HepG2 (cell line): ENCODE data around the gene OCLN. TPM values are rescaled to one million over a fixed set of nuclear protein-coding genes. Genes with fewer than 3 reads are reported as not detected.
A peak's percentile ranks its signal among the peaks of the same experiment; 100 is the strongest.

ENCODE experiments used
- BRF2 ChIP-seq: sonication (generic); formaldehyde crosslinking; IDR thresholded peaks from 2 replicates; pipeline ENCODE4 v1.8.1; 2022; ENCODE audit warnings: mild to moderate bottlenecking, missing genetic modification reagents
- CEBPZ ChIP-seq: IDR thresholded peaks from 2 replicates; pipeline ENCODE4 v1.6.1; 2012; ENCODE audit warnings: low read length, improper control_type of control experiment
- FOXJ3 ChIP-seq: sonication (generic); formaldehyde crosslinking; IDR thresholded peaks from 2 replicates; pipeline ENCODE4 v1.4.0; 2020; ENCODE audit warnings: missing genetic modification reagents, mild to moderate bottlenecking, borderline replicate concordance
- GATAD2A ChIP-seq: IDR thresholded peaks from 2 replicates; pipeline ENCODE4 v1.6.1; 2016
- MED13 ChIP-seq: sonication (generic); formaldehyde crosslinking; IDR thresholded peaks from 2 replicates; pipeline ENCODE4 v1.5.0; 2020; ENCODE audit warnings: missing genetic modification reagents
- NCOA1 ChIP-seq: sonication (generic); formaldehyde crosslinking; IDR thresholded peaks from 2 replicates; pipeline ENCODE4 v1.9.0; 2021; ENCODE audit warnings: missing genetic modification reagents
- REST ChIP-seq, 2 experiments: IDR thresholded peaks; 2 replicates each; pipeline ENCODE4 v1.6.1; 2011 to 2012; ENCODE audit warnings: low read length in 2 of 2, borderline replicate concordance in 1 of 2, low read depth in 1 of 2, mild to moderate bottlenecking in 1 of 2, moderate library complexity in 1 of 2
- SAP130 ChIP-seq: IDR thresholded peaks from 2 replicates; pipeline ENCODE4 v1.6.1; 2016; ENCODE audit warnings: low read depth
- SKIL ChIP-seq: sonication (generic); formaldehyde crosslinking; IDR thresholded peaks from 2 replicates; pipeline ENCODE4 v1.8.0; 2022; ENCODE audit warnings: missing genetic modification reagents, mild to moderate bottlenecking, moderate library complexity, borderline replicate concordance
- SMAD9 ChIP-seq: sonication (generic); formaldehyde crosslinking; IDR thresholded peaks from 2 replicates; pipeline ENCODE4 v1.5.1; 2020; ENCODE audit warnings: mild to moderate bottlenecking, missing genetic modification reagents
- SP1 ChIP-seq, 2 experiments: fragments of 450-650 bp in 1 of 2; sonication (generic) in 1 of 2; formaldehyde crosslinking in 1 of 2; IDR thresholded peaks; 2 replicates each; pipeline versions ENCODE4 v1.4.0 to v1.6.1; 2016 to 2020; ENCODE audit warnings: missing genetic modification reagents in 1 of 2
- SUZ12 ChIP-seq: fragments of 150-350 bp; IDR thresholded peaks from 2 replicates; pipeline ENCODE4 v1.6.1; 2014; ENCODE audit warnings: low read depth, low read length
- TEAD2 ChIP-seq: sonication (generic); formaldehyde crosslinking; IDR thresholded peaks from 2 replicates; pipeline ENCODE4 v1.9.0; 2021; ENCODE audit warnings: missing genetic modification reagents
- TOPORS ChIP-seq: sonication (generic); formaldehyde crosslinking; IDR thresholded peaks from 2 replicates; pipeline ENCODE4 v1.8.0; 2023; ENCODE audit warnings: mild to moderate bottlenecking, missing genetic modification reagents
- ZNF136 ChIP-seq: sonication (generic); formaldehyde crosslinking; IDR thresholded peaks from 2 replicates; pipeline ENCODE4 v1.8.1; 2022; ENCODE audit warnings: low read depth, mild to moderate bottlenecking, moderate library complexity, missing genetic modification reagents
- ZNF75D ChIP-seq: sonication (generic); formaldehyde crosslinking; IDR thresholded peaks from 2 replicates; pipeline ENCODE4 v1.8.1; 2023; ENCODE audit warnings: missing genetic modification reagents, mild to moderate bottlenecking, borderline replicate concordance
- ZNF770 ChIP-seq: sonication (generic); formaldehyde crosslinking; IDR thresholded peaks from 2 replicates; pipeline ENCODE4 v1.5.0; 2020; ENCODE audit warnings: mild to moderate bottlenecking, missing genetic modification reagents
- polyA plus RNA-seq, 8 experiments: library from polyadenylated mRNA; depleted of rRNA in 3 of 8; stranded (reverse) in 7 of 8; unstranded in 1 of 8; fragments of >200 nt; fragmentation: Illumina TruSeq in 4 of 8; extraction: Trizol in 4 of 8; gene quantifications; 2 replicates each; pipeline versions ENCODE4 v1.2.1 to v1.2.3, GENCODE V29; 2011 to 2016; ENCODE audit warnings: low read depth in 4 of 8, missing spikeins in 1 of 8, mixed read lengths in 1 of 8; ENCODE audit not compliant: insufficient read depth in 1 of 8
- total RNA-seq, 5 experiments: library from RNA; depleted of rRNA; stranded (reverse); fragments of >200 nt; fragmentation: Illumina TruSeq; extraction: Trizol; gene quantifications; 2 replicates each; pipeline ENCODE4 v1.2.3, GENCODE V29; 2016; ENCODE audit warnings: low read depth in 1 of 5

OCLN gene
- total and polyA plus RNA-seq, 2 of the 13 experiments (the other 11 are each of a cell fraction or from before 2014, with no cell fraction given), result 24.1 to 34.8 TPM

GRCh38 chr5:69492391-69492922 lies at the start of gene OCLN (continued):
- no peak; the same call in 1 of the 2 replicates for TF ChIP-seq SKIL
- TF ChIP-seq GATAD2A (CRISPR knock-in tag), result peak; percentile 51
- TF ChIP-seq SP1 (IDR thresholded peaks at IDR 0.05), result no peak
- TF ChIP-seq SP1 (CRISPR knock-in tag; IDR thresholded peaks at IDR 0.05), result peak; percentile 49; the same call in 1 of the 2 replicates
- no peak for TF ChIP-seq ZNF75D (CRISPR knock-in tag)
- TF ChIP-seq TEAD2, result no peak
- TF ChIP-seq BRF2 (CRISPR knock-in tag), result no peak
- TF ChIP-seq CEBPZ, result no peak
- no peak for TF ChIP-seq MED13 (CRISPR knock-in tag)
- no peak for TF ChIP-seq REST (IDR thresholded peaks at IDR 0.05; ENCODE audit: borderline replicate concordance in 1 of 2, low read depth in 1 of 2, low read length in 2 of 2)
- TF ChIP-seq SUZ12, result no peak
- peak; percentile 77 for TF ChIP-seq SAP130 (CRISPR knock-in tag)
- 0 out of 2 replicates have a peak, but pooled peaks have one; percentile 19 for TF ChIP-seq ZNF136 (CRISPR knock-in tag)
- no peak for TF ChIP-seq NCOA1 (CRISPR knock-in tag)
- no peak for TF ChIP-seq TOPORS
- no peak for TF ChIP-seq FOXJ3
- TF ChIP-seq SMAD9, result no peak
- TF ChIP-seq ZNF770 (CRISPR knock-in tag), result peak; percentile 54; the same call in 1 of the 2 replicates
